GM23338 (cell line): ENCODE measurements around the gene SORBS2. TPM values are rescaled to one million over a fixed set of nuclear protein-coding genes. Genes with fewer than 3 reads are reported as not detected.

Experiments used
- ATAC-seq: fragments of 200-7000 bp; cut with Tn5 transposase; 3 replicates; pipeline ENCODE4 v1.9.1; 2020
- DNase-seq: peaks from one replicate; pipeline ENCODE4 v3.0.0-alpha.2; 2015; ENCODE audit warnings: low spot score
- H2AFZ ChIP-seq: fragments of 200-600 bp; sonication (generic); 2 replicates; pipeline ENCODE4 v1.8.0; 2016; ENCODE audit warnings: antibody characterized with exemption, mild to moderate bottlenecking, moderate library complexity
- H3F3A ChIP-seq: fragments of 200-600 bp; sonication (generic); replicated peaks from 2 replicates; pipeline ENCODE4 v1.8.0; 2017; ENCODE audit warnings: antibody characterized with exemption, mixed run types, low read depth
- H3K27ac ChIP-seq: fragments of 200-600 bp; sonication (generic); 2 replicates; pipeline ENCODE4 v1.6.1; 2016; ENCODE audit warnings: low read depth
- H3K27me3 ChIP-seq: fragments of 200-600 bp; sonication (generic); 2 replicates; pipeline ENCODE4 v1.8.0; 2016; ENCODE audit warnings: mild to moderate bottlenecking, mixed run types, moderate library complexity; ENCODE audit not compliant: insufficient read depth
- H3K36me3 ChIP-seq: fragments of 200-600 bp; sonication (generic); 2 replicates; pipeline ENCODE4 v1.8.0; 2016; ENCODE audit warnings: mild to moderate bottlenecking; ENCODE audit not compliant: insufficient read depth
- H3K4me1 ChIP-seq: fragments of 200-600 bp; sonication (generic); 2 replicates; pipeline ENCODE4 v1.8.0; 2016; ENCODE audit warnings: mild to moderate bottlenecking, moderate library complexity; ENCODE audit not compliant: insufficient read depth
- H3K4me2 ChIP-seq: fragments of 200-600 bp; sonication (generic); 2 replicates; pipeline ENCODE4 v1.7.1; 2017; ENCODE audit warnings: mixed run types
- H3K4me3 ChIP-seq: fragments of 200-600 bp; sonication (generic); 2 replicates; pipeline ENCODE4 v1.6.1; 2016; ENCODE audit warnings: mixed run types
- H3K79me2 ChIP-seq: fragments of 200-600 bp; sonication (generic); replicated peaks from 2 replicates; pipeline ENCODE4 v1.8.0; 2017; ENCODE audit warnings: mild to moderate bottlenecking; ENCODE audit not compliant: insufficient read depth
- H3K9me2 ChIP-seq: fragments of 200-600 bp; sonication (generic); 2 replicates; pipeline ENCODE4 v1.8.0; 2017; ENCODE audit not compliant: insufficient read depth
- H4K20me1 ChIP-seq: fragments of 200-600 bp; sonication (generic); replicated peaks from 2 replicates; pipeline ENCODE4 v1.8.0; 2017; ENCODE audit warnings: mild to moderate bottlenecking; ENCODE audit not compliant: insufficient read depth
- H3K27ac Mint-ChIP-seq: 2 replicates; pipeline ENCODE4 v1.8.0; 2020; ENCODE audit warnings: inconsistent platforms, mild to moderate bottlenecking, moderate library complexity, mixed read lengths
- H3K27me3 Mint-ChIP-seq: 3 replicates; pipeline ENCODE4 v1.8.0; 2022; ENCODE audit warnings: low read depth, mild to moderate bottlenecking, moderate library complexity, mixed read lengths, inconsistent platforms; ENCODE audit not compliant: insufficient read depth, poor library complexity
- H3K36me3 Mint-ChIP-seq: 3 replicates; pipeline ENCODE4 v1.8.0; 2021; ENCODE audit warnings: low read depth, mild to moderate bottlenecking, inconsistent platforms, moderate library complexity, mixed read lengths
- H3K4me1 Mint-ChIP-seq: 3 replicates; pipeline ENCODE4 v1.8.0; 2020; ENCODE audit warnings: mild to moderate bottlenecking, inconsistent platforms, mixed read lengths
- H3K4me3 Mint-ChIP-seq: 3 replicates; pipeline ENCODE4 v1.8.0; 2021; ENCODE audit warnings: moderate library complexity, mild to moderate bottlenecking, inconsistent platforms, mixed read lengths
- H3K9me3 Mint-ChIP-seq: 3 replicates; pipeline ENCODE4 v1.8.0; 2020; ENCODE audit warnings: moderate library complexity, mild to moderate bottlenecking, inconsistent platforms, mixed read lengths
- CREB1 ChIP-seq: fragments of 250-450 bp; sonication (Bioruptor Pico); IDR thresholded peaks from 2 replicates; pipeline ENCODE4 v1.5.0; 2020; ENCODE audit warnings: low read depth, mild to moderate bottlenecking, moderate library complexity
- CTCF ChIP-seq, 2 experiments: fragments of 200-600 bp in 1 of 2; sonication (generic) in 1 of 2; conservative IDR thresholded peaks; 2 replicates each; pipeline versions ENCODE4 v1.5.1 to v1.6.1; 2016 to 2017; ENCODE audit warnings: antibody characterized with exemption in 2 of 2, low read depth in 2 of 2, mild to moderate bottlenecking in 2 of 2, moderate library complexity in 1 of 2
- EZH2 ChIP-seq: fragments of 200-600 bp; sonication (generic); IDR thresholded peaks from one replicate; pipeline ENCODE4 v1.8.0; 2017; ENCODE audit warnings: antibody characterized with exemption, mild to moderate bottlenecking, low read depth; ENCODE audit not compliant: unreplicated experiment
- JUNB ChIP-seq: IDR thresholded peaks from one replicate; pipeline ENCODE4 v1.6.1; 2016; ENCODE audit warnings: antibody characterized with exemption; ENCODE audit not compliant: unreplicated experiment
- NANOG ChIP-seq: IDR thresholded peaks from 2 replicates; pipeline ENCODE4 v1.6.1; 2016; ENCODE audit warnings: antibody characterized with exemption, borderline replicate concordance
- REST ChIP-seq: IDR thresholded peaks from one replicate; pipeline ENCODE4 v1.6.1; 2018; ENCODE audit warnings: antibody characterized with exemption; ENCODE audit not compliant: unreplicated experiment
- STAT1 ChIP-seq: IDR thresholded peaks from one replicate; pipeline ENCODE4 v1.6.1; 2016; ENCODE audit warnings: antibody characterized with exemption; ENCODE audit not compliant: unreplicated experiment
- ZNF114 ChIP-seq: fragments of 250-450 bp; sonication (Bioruptor Pico); IDR thresholded peaks from 2 replicates; pipeline ENCODE4 v1.5.0; 2020; ENCODE audit warnings: mild to moderate bottlenecking, moderate library complexity
- polyA plus RNA-seq: library from polyadenylated mRNA; unstranded; fragments of >200 nt; fragmentation: Nextera tagmentation; extraction: Ambion mirVana; gene quantifications from 2 replicates; pipeline ENCODE4 v1.2.1, GENCODE V29; 2016
- total RNA-seq: library from RNA; depleted of rRNA; stranded (reverse); fragments of >200 nt; shearing (Covaris generic); gene quantifications from 2 replicates; pipeline ENCODE4 v1.2.3, GENCODE V29; 2014

SORBS2 gene
- total and polyA plus RNA-seq, 2 experiments from 2014 or later: 17.8 to 27.6 TPM

- TF ChIP-seq REST (no peak), EZH2 (no peak)
These were observed 77.1 kb downstream of the SORBS2 start (continued) for GRCh38 chr4:185734930-185735329.

GRCh38 chr4:185734214-185734613 lies 77.8 kb downstream of the SORBS2 start:
- H2AFZ ChIP-seq: no peak overlapping the region; the same call in 1 of the 2 replicates
- H3F3A ChIP-seq: no peaks in the 10 kb centered on the region
- no peaks in the 10 kb centered on the region for H3K9me2 ChIP-seq
- H3K27me3 ChIP-seq: no peaks in the 10 kb centered on the region
- H3K4me2 ChIP-seq: no peak overlapping the region
- no peak for DNase-seq
- Mint-ChIP-seq H3K36me3 (peaks cover 28% of the 10 kb centered on the region), H3K4me3 (no peak overlapping the region), H3K4me1 (peaks cover 41% of the 10 kb centered on the region), H3K27me3 (peaks cover 10% of the 10 kb centered on the region), H3K9me3 (0 out of 3 replicates have a peak, but pooled peaks cover 3% of the 10 kb centered on the region), H3K27ac (no peak overlapping the region)
- H3K4me3 ChIP-seq: no peak overlapping the region
- no peaks in the 10 kb centered on the region for H3K36me3 ChIP-seq
- no peak overlapping the region for H3K27ac ChIP-seq
- no peak for TF ChIP-seq ZNF114 (CRISPR knock-in tag)
- TF ChIP-seq CTCF (conservative IDR thresholded peaks at IDR 0.05; ENCODE audit: low read depth in 2 of 2): no peak
- TF ChIP-seq NANOG: no peak
- no peak for TF ChIP-seq CREB1 (CRISPR knock-in tag)
- no peak for TF ChIP-seq EZH2
- no peak for TF ChIP-seq JUNB
- TF ChIP-seq STAT1: no peak
- no peaks in the 10 kb centered on the region for H4K20me1 ChIP-seq
- no peaks in the 10 kb centered on the region for H3K79me2 ChIP-seq
- peaks cover 36% of the 10 kb centered on the region for H3K4me1 ChIP-seq
- ATAC-seq: no peak
